ENCODE results near the gene PHRF1. TPM values are rescaled to one million over a fixed set of nuclear protein-coding genes. Genes with fewer than 3 reads are reported as not detected.

PHRF1 gene
- total and polyA plus RNA-seq, 4 donors, result 2.4 to 25.2 (median 18.8) TPM

DNA sequence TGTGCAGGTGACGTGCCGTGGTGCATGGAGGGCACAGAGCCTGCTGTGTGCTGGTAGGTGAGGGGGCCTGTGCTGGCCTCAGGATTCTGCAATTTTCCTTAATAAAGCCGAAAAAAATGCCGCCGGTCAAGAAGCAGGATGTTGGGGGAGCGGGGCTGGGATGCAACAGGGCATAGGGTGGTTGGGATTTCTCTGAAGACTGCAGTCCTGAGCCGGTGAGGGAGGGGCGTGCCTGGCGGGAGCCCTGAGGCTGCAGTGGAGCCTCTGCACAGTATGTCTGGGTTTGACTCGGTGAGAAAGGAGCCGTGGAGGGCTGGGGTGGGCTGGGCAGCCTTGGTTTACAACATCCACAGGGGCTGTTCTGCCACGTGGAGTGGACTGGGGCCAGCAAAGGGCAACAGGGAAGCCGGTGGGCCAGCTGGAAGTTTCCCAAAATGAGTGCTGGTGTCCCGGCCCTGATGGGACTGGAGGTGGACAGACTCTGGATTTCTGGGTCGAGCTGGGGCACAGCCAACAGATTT, 47.1 kb downstream of the PHRF1 start:
- peaks cover 4 to 21% (median 10%) of the 10 kb centered on the region in 4 donors for H3K4me1 ChIP-seq (ENCODE audit: control insufficient read depth in 4 of 4, insufficient read depth in 4 of 4, low read length in 3 of 4)
- no peak for DNase-seq (ENCODE audit: low spot score)

DNA sequence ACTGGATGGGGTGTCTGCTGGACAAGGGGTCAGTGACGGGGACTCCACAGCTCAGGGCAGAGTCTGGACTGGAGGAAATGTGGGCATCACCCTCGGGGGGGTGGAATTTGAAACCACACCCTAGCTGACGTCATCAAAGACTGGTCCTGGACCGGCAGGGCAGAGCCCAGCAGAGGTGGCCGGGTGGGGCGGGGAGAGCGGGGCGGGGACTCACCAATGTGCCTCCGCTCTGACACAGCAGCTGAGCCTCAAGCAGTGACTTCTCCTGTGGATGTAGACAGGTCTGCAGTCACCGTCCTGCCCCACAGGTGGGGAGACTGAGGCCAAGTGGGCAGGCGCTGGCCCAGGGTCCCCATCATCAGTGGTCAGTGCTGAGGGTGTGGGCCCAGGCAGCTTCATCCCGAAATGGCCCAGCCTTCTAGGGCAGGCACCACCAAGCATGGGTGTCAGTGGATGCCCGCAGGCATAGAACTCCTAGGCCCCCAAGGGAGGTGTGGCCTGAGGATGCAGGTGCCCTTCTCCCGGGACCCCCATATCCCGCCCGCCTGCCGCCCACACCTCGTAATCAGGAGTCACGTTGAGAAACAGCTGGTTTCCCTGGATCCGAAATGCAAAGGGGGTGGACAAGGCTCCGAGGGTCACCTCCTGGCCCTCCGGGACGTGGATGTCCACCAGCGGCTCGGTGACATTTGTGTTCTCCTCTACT, 47.9 kb downstream of the PHRF1 start:
- H3K27ac ChIP-seq (ENCODE audit: low read depth in 1 of 2, low read length in 2 of 2), result peak overlapping the region; percentile 35 to 54
- 39% methylated on average over 25 of the region's 25 CpGs for WGBS
- TF ChIP-seq TAF1 (conservative IDR thresholded peaks at IDR 0.05) (no peak), HNF4A (conservative IDR thresholded peaks at IDR 0.05) (peak in 1 of 2 donors; percentile 43), RAD21 (IDR thresholded peaks at IDR 0.05) (no peak), RXRA (IDR thresholded peaks at IDR 0.05) (peak in 1 of 2 donors; percentile 20)
- peak overlapping the region in 2 of 3 donors; percentile 54 to 59 for H3K4me3 ChIP-seq (ENCODE audit: low read depth in 1 of 3, low read length in 3 of 3)
- H3K36me3 ChIP-seq (ENCODE audit: control insufficient read depth in 4 of 4, insufficient read depth in 3 of 4, low read depth in 1 of 4, low read length in 3 of 4), result peaks cover 0 to 2% (median 2%) of the 10 kb centered on the region in 4 donors
- DNase-seq (ENCODE audit: low spot score), result no peak
- H3K4me1 ChIP-seq (ENCODE audit: control insufficient read depth in 4 of 4, insufficient read depth in 4 of 4, low read length in 3 of 4), result peaks cover 4 to 21% (median 9%) of the 10 kb centered on the region in 4 donors
- H3K9ac ChIP-seq (ENCODE audit: low read depth in 1 of 2, low read length in 2 of 2), result no peak overlapping the region
- H3K27me3 ChIP-seq (ENCODE audit: control insufficient read depth in 4 of 4, insufficient read depth in 4 of 4, low read length in 3 of 4), result no peaks in the 10 kb centered on the region
- H3K9me3 ChIP-seq (ENCODE audit: control insufficient read depth in 4 of 4, low read length in 3 of 4), result no peaks in the 10 kb centered on the region

More for the DNA sequence above, 47.1 kb downstream of the PHRF1 start:
- H3K36me3 ChIP-seq (ENCODE audit: control insufficient read depth in 4 of 4, insufficient read depth in 3 of 4, low read depth in 1 of 4, low read length in 3 of 4), result peaks cover 0 to 3% (median 2%) of the 10 kb centered on the region in 4 donors
- H3K27ac ChIP-seq (ENCODE audit: low read depth in 1 of 2, low read length in 2 of 2), result no peak overlapping the region
- no peak overlapping the region for H3K4me3 ChIP-seq (ENCODE audit: low read depth in 1 of 3, low read length in 3 of 3)
- TF ChIP-seq, protein P1, sequence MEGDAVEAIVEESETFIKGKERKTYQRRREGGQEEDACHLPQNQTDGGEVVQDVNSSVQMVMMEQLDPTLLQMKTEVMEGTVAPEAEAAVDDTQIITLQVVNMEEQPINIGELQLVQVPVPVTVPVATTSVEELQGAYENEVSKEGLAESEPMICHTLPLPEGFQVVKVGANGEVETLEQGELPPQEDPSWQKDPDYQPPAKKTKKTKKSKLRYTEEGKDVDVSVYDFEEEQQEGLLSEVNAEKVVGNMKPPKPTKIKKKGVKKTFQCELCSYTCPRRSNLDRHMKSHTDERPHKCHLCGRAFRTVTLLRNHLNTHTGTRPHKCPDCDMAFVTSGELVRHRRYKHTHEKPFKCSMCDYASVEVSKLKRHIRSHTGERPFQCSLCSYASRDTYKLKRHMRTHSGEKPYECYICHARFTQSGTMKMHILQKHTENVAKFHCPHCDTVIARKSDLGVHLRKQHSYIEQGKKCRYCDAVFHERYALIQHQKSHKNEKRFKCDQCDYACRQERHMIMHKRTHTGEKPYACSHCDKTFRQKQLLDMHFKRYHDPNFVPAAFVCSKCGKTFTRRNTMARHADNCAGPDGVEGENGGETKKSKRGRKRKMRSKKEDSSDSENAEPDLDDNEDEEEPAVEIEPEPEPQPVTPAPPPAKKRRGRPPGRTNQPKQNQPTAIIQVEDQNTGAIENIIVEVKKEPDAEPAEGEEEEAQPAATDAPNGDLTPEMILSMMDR (IDR thresholded peaks at IDR 0.05; ENCODE audit: low read depth, low read length, missing input control), result no peak
- TF ChIP-seq, protein P2, sequence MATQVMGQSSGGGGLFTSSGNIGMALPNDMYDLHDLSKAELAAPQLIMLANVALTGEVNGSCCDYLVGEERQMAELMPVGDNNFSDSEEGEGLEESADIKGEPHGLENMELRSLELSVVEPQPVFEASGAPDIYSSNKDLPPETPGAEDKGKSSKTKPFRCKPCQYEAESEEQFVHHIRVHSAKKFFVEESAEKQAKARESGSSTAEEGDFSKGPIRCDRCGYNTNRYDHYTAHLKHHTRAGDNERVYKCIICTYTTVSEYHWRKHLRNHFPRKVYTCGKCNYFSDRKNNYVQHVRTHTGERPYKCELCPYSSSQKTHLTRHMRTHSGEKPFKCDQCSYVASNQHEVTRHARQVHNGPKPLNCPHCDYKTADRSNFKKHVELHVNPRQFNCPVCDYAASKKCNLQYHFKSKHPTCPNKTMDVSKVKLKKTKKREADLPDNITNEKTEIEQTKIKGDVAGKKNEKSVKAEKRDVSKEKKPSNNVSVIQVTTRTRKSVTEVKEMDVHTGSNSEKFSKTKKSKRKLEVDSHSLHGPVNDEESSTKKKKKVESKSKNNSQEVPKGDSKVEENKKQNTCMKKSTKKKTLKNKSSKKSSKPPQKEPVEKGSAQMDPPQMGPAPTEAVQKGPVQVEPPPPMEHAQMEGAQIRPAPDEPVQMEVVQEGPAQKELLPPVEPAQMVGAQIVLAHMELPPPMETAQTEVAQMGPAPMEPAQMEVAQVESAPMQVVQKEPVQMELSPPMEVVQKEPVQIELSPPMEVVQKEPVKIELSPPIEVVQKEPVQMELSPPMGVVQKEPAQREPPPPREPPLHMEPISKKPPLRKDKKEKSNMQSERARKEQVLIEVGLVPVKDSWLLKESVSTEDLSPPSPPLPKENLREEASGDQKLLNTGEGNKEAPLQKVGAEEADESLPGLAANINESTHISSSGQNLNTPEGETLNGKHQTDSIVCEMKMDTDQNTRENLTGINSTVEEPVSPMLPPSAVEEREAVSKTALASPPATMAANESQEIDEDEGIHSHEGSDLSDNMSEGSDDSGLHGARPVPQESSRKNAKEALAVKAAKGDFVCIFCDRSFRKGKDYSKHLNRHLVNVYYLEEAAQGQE (IDR thresholded peaks at IDR 0.05), result no peak
- no peak for TF ChIP-seq RAD21 (IDR thresholded peaks at IDR 0.05)
- TF ChIP-seq GABPA (IDR thresholded peaks at IDR 0.05 in 1 of 2, conservative IDR thresholded peaks at IDR 0.05 in 1 of 2), result no peak
- WGBS, result 80% methylated on average over 15 of the region's 15 CpGs
- no peaks in the 10 kb centered on the region for H3K27me3 ChIP-seq (ENCODE audit: control insufficient read depth in 4 of 4, insufficient read depth in 4 of 4, low read length in 3 of 4)
- H3K9me3 ChIP-seq (ENCODE audit: control insufficient read depth in 4 of 4, low read length in 3 of 4), result no peaks in the 10 kb centered on the region
- H3K9ac ChIP-seq (ENCODE audit: low read depth in 1 of 2, low read length in 2 of 2), result no peak overlapping the region
